GM19239 (cell line): ENCODE measurements around the gene LMO1.

Experiments
- DNase-seq: peaks from one replicate; pipeline ENCODE4 v3.0.0; 2011; ENCODE audit warnings: low spot score; ENCODE audit not compliant: insufficient read length
- FAIRE-seq: peaks from 2 replicates; lab custom pipeline; 2011; peaks lifted over from hg19 to GRCh38; lab: Jason Lieb, UNC

The LMO1 gene

DNA sequence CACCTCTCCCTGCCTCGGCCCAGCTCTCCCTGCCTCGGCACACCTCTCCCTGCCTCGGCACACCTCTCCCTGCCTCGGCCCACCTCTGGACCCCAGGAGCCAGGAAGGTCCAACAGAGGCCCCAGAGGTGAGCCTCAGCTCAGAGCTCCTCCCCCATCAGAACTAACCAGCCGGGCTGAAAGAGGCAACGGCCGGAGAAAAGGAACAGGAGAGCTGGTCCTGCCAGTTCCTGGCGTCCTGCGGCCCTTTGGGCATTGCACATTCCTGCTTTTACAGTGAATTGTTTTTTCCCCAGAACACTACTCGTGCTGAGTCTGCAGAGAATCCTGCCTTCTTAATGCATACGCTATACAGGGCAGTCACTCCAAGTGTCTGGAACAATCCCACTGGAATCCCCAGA, 45.8 kb downstream of the LMO1 start:
- DNase-seq = no peak
- no peak for FAIRE-seq

DNA sequence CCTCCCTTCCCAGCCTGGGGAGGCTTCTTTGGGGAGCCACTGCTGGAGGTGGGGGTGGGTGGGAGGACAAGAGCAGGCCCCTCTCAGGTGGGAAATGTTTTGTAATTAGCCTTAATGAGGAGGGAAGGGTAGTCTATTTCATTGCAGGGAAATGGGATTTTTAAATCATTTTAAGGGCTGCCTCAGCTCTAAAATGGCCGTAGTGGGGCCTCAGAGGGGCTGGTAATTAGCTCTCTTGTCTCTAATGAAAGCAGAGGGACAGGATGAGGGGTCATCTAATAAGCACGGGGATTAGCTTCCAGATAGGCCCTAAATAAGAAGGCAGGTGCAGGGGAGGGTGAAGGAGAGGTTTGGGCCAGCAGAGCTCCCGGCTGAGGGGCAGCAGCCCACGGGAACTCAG, 46.5 kb downstream of the LMO1 start:
- no peak for DNase-seq
- FAIRE-seq = no peak

DNA sequence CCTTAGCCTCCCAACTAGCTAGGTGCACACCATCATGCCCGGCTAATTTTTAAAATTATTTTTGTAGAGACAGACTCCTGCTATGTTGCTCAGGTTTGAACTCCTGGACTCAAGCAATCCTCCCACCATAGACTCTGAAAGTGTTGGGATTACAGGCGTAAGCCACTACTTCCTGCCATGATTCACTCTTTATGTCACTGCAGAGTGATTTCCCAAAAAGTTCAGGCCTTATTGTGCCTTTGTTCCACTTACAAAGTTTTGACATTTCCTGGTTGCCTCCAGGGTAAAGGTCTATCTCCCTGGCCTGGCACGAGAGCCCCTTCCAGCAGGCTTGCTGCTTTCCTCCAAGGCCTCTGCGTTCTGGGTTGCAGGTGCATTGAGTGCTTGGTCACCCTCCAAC, 50.3 kb downstream of the LMO1 start:
- no peak for FAIRE-seq
- DNase-seq = no peak

DNA sequence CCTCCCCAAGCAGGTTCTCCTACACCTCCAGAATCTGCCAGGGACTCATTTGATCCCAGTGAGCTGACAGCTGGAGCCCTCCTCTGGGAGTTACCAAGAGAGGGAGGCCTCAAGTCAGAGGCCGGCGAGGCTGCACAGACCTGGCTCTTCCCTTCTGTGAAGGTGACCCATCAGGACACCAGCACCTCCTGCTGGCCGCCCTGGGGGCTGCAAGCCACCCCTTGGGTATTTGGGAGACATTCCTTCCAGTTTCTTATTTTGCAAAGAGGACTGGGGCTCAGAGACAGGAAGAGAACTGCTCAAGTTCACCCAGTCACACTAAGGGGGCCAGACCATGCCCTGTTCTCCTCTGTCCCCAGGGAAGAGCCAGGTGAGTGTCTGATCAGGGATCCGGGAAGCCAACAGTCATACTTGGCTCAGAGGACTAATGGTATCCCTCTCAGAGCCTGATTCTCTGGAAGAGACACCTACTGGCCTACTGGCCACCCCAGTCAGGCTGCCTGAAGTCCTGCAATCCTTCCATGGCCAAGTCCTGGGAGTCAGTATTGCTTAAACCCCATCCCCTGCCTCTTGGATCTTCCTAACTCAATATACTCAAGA, 54.4 kb downstream of the LMO1 start:
- no peak for DNase-seq
- no peak for FAIRE-seq

DNA sequence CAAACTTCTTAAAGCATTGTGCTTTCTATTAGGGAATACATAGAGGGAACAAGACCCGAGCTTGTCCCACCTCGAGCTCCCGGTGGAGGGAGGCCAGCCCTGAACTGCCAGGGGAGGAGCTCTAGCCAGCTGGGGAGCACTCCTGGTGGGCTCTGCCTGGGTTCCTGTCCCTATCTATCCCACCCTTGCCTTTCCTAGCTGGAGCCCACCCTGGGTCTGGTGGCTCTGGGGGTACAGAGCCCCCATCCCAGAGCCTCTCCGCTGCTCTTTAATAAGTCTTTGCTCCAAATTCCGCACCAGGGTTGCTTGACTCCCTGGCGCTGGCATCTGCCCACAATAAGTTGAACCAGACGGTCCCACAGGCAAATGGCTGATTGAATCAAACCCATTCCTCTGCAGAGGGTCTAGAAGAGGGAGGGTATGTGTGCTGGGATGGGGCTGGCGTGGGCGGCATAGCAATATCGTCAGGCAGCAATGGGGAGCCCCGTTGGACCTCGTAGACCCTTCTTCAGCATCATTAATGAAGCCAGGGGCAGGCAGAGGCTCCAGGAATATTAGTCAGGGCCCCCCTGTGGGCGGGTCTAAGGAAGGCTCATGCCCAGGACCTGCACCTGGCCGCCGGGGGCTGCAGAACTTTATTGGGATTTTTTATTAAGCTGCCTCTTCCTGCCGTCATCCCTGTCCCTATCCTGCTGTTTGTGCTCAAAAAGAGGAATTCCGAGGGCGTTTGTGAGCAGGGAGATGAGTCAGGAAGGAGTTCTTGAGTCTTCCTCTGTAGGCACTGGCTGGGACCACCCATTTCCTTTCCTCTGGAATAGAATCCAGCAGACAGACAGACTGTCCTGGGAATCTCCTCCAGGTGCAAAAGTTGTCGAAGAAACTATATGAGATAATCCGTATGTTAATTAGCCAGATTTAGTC, 56.3 kb downstream of the LMO1 start:
- FAIRE-seq (no peak), DNase-seq (no peak)

DNA sequence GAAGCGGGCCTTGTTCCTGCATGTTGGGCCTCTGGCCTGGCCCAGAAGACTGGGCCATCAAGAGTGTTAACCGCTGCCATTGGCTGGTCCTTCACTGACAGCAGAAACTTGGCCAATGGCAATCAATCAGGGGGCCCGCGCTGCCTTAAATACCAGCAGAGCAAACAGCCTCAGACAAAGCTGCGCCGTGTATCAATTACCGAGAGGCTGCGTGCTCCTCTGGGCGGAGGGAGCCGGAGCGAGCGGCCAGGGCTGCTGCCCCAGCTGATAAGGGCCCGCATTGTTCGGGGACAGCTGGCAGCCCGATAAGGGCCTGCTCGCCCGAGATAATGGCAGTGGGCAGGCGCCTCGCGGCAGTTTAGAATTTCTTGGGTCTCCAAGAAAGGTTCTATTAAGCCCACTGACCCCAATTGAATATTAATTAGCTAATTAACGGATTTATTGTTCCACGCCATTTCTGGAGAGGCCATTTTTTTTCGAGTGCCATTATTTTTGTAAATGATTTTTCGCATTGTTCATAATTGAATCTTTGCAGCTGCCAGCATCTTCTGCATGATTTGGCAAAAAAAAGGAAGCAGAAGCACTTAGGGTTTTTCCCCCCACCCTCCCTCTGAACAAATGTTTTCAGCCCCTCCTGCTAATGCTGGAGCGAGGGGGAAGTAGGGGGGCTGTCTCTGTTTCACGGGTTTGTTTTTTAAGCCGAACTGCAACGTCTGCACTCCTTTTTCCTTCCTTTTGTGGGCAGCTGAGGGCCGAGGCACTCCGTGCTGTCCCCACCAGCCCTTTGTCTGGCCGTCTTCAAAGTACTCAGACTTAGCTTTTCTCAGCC, 57.2 kb downstream of the LMO1 start:
- DNase-seq (no peak), FAIRE-seq (no peak)

DNA sequence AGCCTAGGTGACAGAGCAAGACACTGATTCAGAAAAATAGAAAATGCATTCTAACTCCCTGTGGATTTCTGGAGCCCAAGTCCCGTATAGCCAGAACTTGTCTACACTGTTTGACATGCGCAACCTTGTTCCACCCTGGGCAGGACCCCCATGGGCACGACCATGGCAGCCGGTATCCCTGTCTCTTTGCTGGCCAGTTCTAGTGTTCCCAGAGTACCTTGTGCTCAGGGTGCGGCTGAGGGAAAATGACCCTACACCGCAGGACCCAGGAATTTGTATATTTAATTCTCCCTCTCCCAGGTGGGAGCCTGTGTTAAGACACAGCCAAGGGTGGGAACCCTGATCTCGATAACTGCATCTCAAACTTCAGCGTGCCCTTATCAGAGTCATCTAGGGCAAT, 58.1 kb downstream of the LMO1 start:
- DNase-seq (no peak), FAIRE-seq (no peak)

DNA sequence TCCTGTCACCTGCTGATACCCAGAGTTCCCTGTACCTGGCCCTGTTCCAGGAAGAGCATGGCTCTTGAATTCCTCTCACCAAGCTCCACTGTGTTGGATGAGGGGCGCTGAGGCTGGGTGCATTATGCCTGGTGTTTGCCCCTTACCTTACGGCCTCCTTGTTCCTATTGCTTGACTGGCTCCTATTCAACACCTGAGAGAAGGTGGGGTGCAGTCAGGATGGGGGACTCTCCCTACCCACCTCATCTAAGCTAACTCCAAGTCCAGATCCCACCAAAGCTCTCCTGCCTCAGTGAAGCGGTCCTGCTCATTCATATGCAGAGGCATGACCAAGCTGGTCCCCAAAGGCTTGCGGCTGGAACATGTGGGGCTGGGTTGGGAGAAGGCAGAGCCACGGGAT, 59.1 kb downstream of the LMO1 start:
- DNase-seq (no peak), FAIRE-seq (no peak)

DNA sequence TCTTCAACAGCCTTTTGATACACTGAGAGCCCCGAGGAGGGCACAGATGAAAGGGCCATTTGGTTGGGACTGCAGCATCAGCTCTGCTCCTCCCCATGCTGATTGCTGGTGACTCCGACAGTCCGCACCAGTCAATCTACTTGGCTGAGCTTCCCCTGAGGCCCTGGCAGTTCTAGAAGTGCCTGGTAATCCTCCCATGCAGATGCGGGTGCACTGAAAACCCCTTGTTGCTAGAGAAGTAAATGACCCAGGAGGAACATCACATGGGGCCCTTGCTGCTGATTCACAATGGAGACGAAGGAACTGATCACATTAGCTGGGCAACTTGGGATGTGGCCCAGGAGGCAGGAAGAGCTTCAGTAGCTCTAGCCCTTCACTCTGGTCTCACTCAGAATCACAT, 59.7 kb downstream of the LMO1 start:
- no peak for FAIRE-seq
- no peak for DNase-seq

DNA sequence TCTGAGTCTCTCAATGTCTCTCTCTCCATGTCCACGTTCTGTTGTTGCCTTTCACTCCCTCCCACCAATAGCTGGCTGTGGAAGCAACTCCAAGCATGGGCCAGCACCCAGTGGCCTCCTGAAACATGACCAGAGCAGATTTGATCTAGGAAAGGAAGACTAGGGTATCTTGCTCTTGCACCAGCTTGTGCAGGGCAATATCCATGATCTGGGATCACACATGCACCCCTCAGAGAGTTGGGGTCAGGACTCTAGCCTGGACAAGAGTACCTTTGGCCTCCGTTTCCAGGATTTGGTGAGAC, 60.3 kb downstream of the LMO1 start:
- DNase-seq (no peak), FAIRE-seq (no peak)

DNA sequence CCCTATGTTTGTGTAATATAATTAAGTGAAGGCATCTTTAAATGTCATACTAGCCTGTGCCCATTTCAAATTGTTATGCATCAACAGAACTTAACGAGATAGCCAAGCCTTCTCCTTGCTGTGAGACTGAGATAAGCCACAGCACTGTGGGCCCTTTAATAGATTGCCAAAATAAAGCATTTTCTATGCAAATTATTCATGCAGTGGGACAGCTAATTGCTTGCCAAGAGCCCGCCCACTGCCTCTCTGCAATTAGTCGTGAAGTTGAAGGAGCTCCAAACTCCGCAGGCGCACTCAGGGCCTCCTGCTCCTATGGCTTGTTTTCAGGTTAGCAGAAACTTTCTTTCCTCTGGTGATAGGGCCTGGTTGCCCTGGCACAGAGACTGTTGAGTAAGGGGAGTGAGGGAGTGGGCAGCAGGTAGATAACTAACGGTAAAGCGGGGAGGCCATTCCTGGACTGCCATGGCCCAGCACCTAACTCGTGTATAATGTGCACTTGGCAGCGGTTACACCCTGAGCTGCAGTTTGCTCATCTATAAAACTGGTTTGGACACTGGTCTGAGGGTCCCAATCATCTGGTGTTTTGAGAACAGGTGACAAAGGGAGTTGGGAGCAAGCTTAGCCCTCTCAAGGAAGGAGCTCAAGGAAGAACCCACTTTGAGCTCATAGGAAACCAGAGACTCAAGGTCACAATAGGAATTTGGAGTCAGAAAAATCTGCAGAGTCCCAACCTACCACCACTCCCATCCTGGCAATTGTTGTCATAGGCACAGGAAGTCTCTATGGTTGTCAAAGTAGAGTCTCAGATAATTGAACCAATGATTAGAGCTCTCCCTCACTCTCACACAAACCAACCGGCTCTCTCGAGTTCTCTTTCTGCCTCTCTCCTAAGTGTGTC, 60.9 kb downstream of the LMO1 start:
- no peak for FAIRE-seq
- DNase-seq = no peak

DNA sequence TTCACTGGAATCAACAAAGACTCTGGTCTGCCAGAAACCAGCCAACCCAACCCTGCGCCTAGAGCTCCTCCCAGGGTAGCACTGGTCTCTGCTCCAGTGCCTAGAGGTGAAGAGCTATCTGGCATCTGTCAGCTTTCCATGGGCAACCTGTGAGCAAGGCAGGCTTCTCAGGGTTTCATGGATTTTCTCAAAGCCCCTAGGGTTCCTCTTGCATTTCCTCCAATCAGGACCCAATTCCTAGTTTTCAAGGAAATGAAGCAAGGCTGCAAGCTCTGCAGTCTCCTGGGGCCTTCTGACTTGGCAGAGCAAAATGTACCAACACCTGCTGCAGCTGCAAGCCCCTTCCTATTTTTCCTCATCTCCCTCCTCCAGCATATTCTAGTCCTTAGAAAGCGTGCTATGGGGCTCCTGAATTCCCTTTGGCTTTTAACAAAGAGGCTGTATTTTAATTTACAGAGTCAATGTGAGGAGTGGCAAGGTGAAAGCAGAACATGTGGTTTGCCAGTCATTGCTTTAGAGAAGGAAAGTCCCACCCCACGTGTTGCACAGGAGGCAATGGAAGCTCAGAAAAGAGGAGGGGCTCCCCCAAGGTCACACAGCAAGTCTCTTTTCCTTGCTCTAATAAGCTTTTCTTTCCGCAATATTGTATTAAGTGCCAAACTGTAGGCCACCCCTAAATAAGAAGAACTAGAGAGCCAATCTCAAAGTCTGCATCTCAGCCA, 61.9 kb downstream of the LMO1 start:
- DNase-seq (no peak), FAIRE-seq (no peak)

DNA sequence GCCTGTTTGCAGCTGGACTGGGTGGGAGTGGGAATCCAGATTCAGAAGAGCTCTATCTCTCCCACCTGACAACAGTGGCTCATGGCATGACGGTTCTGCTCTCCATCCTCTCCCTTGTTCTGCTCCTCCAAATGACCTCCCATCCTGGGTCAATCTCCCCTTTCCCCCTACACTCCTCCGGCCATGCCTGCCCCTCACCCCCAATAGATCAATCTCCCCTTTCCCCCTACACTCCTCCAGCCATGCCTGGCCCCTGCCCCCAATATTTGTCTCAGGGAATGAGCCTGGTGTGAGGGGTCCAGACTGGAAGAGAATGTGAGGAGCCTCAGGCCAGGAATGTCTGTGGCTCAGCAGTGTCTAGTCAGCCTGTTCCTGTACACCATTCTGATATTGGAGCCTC, 64.0 kb downstream of the LMO1 start:
- FAIRE-seq = no peak
- DNase-seq = no peak

DNA sequence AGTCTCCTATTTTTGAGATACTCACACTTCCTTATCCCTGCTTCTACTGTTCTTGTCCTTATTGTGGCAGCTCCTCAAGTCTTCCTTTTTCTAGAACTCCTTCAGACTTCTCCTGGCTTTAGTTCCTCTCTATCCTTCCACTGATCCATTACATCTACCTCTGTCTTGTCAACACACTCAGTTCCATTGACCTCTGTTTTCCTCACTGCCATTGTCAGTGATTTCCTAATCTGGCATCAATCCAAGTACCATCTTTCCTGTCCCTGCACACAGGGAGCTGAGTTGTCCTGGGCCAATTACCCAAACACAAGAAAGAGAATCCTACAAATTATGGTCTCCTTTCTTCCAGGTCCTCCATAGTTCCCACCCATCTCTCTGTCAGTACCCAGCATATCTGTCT, 66.9 kb downstream of the LMO1 start:
- DNase-seq (no peak), FAIRE-seq (no peak)

DNA sequence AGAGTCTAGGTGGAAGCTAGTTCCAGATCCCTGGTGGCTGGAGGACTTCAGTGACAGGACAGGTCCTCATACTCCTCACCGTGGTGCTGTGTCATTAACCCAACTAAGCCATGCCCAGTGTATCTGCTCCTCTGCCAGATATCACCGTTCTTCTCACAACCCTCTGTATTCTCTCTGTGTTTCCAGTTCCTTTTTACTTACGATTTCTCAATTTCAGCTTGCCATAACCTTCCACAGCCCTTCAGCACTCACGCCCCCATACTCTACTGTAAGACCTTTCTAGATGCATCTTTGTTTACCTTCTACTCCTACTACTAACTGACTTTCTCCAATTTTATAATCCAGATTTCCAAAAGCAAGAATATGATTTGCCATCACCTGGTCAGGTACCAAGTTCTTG, 68.7 kb downstream of the LMO1 start:
- FAIRE-seq (no peak), DNase-seq (no peak)

DNA sequence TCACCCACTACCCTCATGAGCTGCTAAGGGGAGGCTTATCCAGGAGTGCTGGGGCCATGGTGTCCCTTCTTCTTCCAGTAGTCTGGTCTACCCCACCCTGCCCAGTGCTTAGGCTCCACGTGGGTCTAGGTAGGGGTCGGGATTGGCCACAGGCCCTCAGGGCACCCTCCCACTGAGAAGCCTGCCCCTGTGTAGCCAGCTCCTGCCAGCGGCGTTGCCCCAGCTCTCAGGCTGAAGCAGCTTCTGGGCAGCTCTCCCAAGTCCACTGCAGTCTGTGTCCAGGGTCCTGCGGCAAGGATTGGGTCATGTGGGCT, 70.8 kb downstream of the LMO1 start:
- DNase-seq (no peak), FAIRE-seq (no peak)

DNA sequence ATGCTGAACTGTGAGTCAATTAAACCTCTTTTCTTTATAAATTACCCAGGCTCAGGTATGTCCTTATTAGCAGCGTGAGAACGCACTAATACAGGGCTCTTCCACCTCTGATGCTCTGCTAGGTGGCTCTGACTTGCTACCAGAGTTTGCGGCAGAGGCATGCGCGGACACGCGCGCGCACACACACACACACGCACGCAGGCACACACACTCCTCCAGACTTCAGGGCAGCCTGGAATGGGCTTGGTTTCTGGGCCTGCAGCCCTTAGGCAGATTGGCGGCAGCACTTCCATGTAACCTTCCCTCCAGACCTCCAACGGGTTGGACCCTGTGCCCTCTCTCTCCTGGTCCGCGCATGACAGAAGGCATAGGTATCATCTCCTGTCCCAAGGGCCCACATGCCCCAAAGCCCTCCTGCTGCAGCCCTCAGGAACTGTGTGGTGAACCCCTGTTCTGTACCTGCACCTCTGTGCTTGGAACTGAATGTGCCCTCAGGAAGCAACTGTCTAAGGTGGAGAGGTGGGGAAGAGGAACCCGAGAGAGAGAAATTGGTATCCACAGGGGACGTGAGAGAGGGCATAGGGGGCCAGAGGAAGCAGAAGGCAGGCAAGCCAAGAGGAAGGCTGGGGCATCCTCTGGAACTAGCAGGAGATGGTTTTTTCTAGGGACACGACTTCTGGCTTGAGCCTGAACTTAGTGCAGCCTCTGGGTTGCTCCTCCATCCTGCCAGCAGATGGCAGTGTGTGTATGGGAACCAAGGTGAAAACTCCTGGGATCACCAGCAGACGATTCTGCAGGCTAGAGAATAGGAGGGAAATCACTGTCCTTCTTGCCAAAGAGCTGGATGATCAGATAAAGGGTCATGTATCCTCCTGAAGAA, 71.4 kb downstream of the LMO1 start:
- DNase-seq (peak; percentile 69), FAIRE-seq (peak; percentile 66)

DNA sequence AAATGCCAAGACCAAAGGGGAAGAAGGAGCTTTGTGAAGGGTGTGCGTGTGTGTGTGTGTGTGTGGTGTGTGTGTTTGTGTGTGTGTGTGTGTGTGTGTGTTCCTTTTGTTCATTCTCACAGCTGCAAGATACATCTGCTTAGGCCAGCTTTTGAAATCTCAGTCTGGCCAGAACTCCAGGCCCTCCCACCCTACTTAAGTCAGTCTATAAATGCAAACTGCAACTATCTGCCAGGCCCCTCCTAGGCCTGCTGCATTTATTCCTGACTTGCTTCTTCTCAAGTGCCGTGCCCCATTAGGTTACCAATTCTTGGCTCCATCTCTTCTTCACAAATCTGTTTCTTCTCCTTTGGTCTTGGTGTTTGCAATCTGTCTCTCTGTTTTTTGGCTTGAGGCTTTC, 73.2 kb downstream of the LMO1 start:
- DNase-seq (no peak), FAIRE-seq (no peak)

DNA sequence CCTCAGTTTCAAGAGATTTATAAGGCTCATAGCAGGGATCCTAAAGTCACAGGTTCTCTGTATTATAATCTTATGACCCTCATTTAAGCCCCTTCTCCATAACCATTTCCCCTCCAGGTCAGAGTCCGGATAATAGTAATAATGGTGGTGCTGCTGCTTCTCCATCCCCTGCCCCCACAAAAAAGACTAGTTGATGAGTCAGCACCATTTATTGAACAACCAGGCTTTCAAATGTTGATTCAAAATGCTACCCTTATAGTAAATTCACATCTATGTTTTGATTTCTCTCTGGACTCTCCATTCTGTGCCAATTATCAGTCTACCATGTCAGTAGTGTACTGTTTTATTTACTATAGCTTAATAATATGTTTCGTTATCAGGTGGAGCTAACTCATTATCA, 77.2 kb downstream of the LMO1 start:
- DNase-seq = no peak
- no peak for FAIRE-seq
